ENCODE data around the gene CEP350. TPM values are rescaled to one million over a fixed set of nuclear protein-coding genes. Genes with fewer than 3 reads are reported as not detected.

The CEP350 gene
- total RNA-seq, 2 donors from 2014 or later: 51.1 to 73.8 TPM

GRCh38 chr1:180080439-180080838 is 125.8 kb downstream of the CEP350 start:
- DNase-seq (ENCODE audit: low spot score): no peak
- peaks cover 36% of the 10 kb centered on the region for H3K36me3 ChIP-seq
- no peaks in the 10 kb centered on the region for H3K9me3 ChIP-seq

GRCh38 chr1:180081474-180081873 is 126.9 kb downstream of the CEP350 start:
- Histone ChIP-seq H3K27ac (no peak overlapping the region), H3K4me1 (ENCODE audit: control insufficient read depth in 1 of 2, low read depth in 2 of 2) (no peaks in the 10 kb centered on the region), H3K4me3 (no peak overlapping the region), H3K9me3 (no peaks in the 10 kb centered on the region), H3K27me3 (replicated peaks; ENCODE audit: insufficient read depth) (no peaks in the 10 kb centered on the region), H3K36me3 (peaks cover 33% of the 10 kb centered on the region)
- DNase-seq (ENCODE audit: low spot score): no peak
- ATAC-seq (ENCODE audit: insufficient number of reproducible peaks, low FRiP score, low read depth): no peak
- TF ChIP-seq, protein P1, sequence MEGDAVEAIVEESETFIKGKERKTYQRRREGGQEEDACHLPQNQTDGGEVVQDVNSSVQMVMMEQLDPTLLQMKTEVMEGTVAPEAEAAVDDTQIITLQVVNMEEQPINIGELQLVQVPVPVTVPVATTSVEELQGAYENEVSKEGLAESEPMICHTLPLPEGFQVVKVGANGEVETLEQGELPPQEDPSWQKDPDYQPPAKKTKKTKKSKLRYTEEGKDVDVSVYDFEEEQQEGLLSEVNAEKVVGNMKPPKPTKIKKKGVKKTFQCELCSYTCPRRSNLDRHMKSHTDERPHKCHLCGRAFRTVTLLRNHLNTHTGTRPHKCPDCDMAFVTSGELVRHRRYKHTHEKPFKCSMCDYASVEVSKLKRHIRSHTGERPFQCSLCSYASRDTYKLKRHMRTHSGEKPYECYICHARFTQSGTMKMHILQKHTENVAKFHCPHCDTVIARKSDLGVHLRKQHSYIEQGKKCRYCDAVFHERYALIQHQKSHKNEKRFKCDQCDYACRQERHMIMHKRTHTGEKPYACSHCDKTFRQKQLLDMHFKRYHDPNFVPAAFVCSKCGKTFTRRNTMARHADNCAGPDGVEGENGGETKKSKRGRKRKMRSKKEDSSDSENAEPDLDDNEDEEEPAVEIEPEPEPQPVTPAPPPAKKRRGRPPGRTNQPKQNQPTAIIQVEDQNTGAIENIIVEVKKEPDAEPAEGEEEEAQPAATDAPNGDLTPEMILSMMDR (IDR thresholded peaks at IDR 0.05): no peak

More at GRCh38 chr1:180080439-180080838, 125.8 kb downstream of the CEP350 start:
- H3K4me3 ChIP-seq: no peak overlapping the region
- no peaks in the 10 kb centered on the region for H3K27me3 ChIP-seq (replicated peaks; ENCODE audit: insufficient read depth)
- TF ChIP-seq, protein P1 (IDR thresholded peaks at IDR 0.05): no peak
- H3K27ac ChIP-seq: no peak overlapping the region
- no peaks in the 10 kb centered on the region for H3K4me1 ChIP-seq (ENCODE audit: control insufficient read depth in 1 of 2, low read depth in 2 of 2)
- ATAC-seq (ENCODE audit: insufficient number of reproducible peaks, low FRiP score, low read depth): no peak

DNA sequence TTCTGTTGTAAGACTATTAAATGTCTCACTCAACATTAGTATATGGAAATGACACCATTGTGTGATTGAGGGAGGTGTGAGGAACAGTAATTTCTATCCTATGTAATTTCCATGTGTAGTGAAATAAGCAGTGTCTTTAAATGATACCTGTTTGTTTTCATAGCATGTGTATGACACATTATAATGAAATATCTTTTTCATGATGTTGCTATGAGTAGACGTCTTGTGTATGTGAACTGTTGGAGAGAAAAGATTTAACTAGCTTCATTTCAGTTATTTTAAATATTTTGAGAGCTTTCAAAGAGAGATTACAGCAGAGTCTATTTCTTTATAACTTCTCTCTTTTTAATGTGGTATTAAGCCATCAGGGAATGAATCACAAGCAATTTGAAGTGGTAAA is 128.6 kb downstream of the CEP350 start:
- Histone ChIP-seq H3K27me3 (replicated peaks; ENCODE audit: insufficient read depth) (no peaks in the 10 kb centered on the region), H3K36me3 (peaks cover 25% of the 10 kb centered on the region), H3K27ac (no peak overlapping the region), H3K4me3 (no peak overlapping the region), H3K4me1 (ENCODE audit: control insufficient read depth in 1 of 2, low read depth in 2 of 2) (no peaks in the 10 kb centered on the region), H3K9me3 (no peaks in the 10 kb centered on the region)
- ATAC-seq (ENCODE audit: insufficient number of reproducible peaks, low FRiP score, low read depth) (no peak), DNase-seq (ENCODE audit: low spot score) (no peak)
- TF ChIP-seq, protein P1 (IDR thresholded peaks at IDR 0.05): no peak

- H3K4me1 ChIP-seq (ENCODE audit: control insufficient read depth in 1 of 2, low read depth in 2 of 2): no peaks in the 10 kb centered on the region
- DNase-seq (ENCODE audit: low spot score) (no peak), ATAC-seq (ENCODE audit: insufficient number of reproducible peaks, low FRiP score, low read depth) (no peak)
- no peak overlapping the region for H3K4me3 ChIP-seq
- H3K9me3 ChIP-seq: no peaks in the 10 kb centered on the region
- no peaks in the 10 kb centered on the region for H3K27me3 ChIP-seq (replicated peaks; ENCODE audit: insufficient read depth)
- H3K36me3 ChIP-seq: peaks cover 25% of the 10 kb centered on the region
- H3K27ac ChIP-seq: no peak overlapping the region
- TF ChIP-seq, protein P1 (IDR thresholded peaks at IDR 0.05): no peak
These were observed 130.3 kb downstream of the CEP350 start for GRCh38 chr1:180084867-180085266.

GRCh38 chr1:180085331-180085730 is 130.7 kb downstream of the CEP350 start:
- H3K4me3 ChIP-seq: no peak overlapping the region
- H3K9me3 ChIP-seq: no peaks in the 10 kb centered on the region
- H3K4me1 ChIP-seq (ENCODE audit: control insufficient read depth in 1 of 2, low read depth in 2 of 2): no peaks in the 10 kb centered on the region
- no peaks in the 10 kb centered on the region for H3K27me3 ChIP-seq (replicated peaks; ENCODE audit: insufficient read depth)
- H3K27ac ChIP-seq: no peak overlapping the region
- DNase-seq (ENCODE audit: low spot score): no peak
- peaks cover 24% of the 10 kb centered on the region for H3K36me3 ChIP-seq
- TF ChIP-seq, protein P1 (IDR thresholded peaks at IDR 0.05): no peak
- no peak for ATAC-seq (ENCODE audit: insufficient number of reproducible peaks, low FRiP score, low read depth)

All from thoracic aorta (tissue), 2 donors.